ENCODE measurements around the gene XIRP2. TPM values are rescaled to one million over a fixed set of nuclear protein-coding genes. Genes with fewer than 3 reads are reported as not detected.

XIRP2 gene
- total RNA-seq, 1 experiment from 2014 or later, result not detected

DNA sequence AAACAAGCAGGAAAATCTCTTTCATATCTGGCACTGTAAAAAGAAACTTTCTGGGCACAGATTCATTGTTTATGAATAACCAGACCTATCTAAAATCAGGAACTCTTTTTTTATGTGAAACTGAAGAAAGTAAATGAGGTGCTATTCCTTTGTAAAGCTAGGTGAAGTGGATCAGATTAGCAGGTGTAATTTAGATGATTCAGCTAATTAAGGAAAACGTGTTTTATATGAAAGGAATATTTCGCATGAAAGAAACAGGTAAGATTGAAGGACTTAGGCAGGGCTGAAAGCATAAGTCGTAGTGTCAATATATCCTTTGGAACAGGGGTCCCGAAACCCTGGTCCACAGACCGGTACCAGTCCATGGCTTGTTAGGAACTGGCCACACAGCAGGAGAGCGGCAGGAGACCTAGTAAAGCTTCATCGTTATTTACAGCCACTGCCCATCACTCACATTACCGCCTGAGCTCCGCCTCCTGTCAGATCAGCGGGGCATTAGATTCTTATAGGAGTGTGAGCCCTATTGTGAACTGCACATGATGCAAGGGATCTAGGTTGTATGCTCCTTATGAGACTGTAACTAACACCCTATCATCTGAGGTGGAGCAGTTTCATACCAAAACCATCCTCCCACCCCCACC is 20.3 kb upstream of the XIRP2 start:
- peaks cover 0 to 11% of the 10 kb centered on the region in 2 experiments; a peak in 2 of 4 replicates for H3K9me3 ChIP-seq (ENCODE audit: control insufficient read depth in 1 of 2, insufficient read depth in 1 of 2, low read depth in 1 of 2, low read length in 2 of 2)
- H3K9me2 ChIP-seq (ENCODE audit: insufficient read depth), result no peaks in the 10 kb centered on the region
- BruUV-seq (replicated peaks), result no TSS peak
- H4K20me1 ChIP-seq (ENCODE audit: insufficient read depth), result no peaks in the 10 kb centered on the region
- DNase-seq (ENCODE audit: low read depth, low spot score) (no peak), ATAC-seq (no peak)
- ChIA-PET POLR2A (no interaction called here), RAD21 (ENCODE audit: low non-redundant PET in 1 of 2, low total read pairs in 2 of 2, uncharacterized antibody in 2 of 2, unreplicated experiment in 2 of 2) (no interaction called here), CTCF (no interaction called here)
- no peaks in the 10 kb centered on the region for H3K4me1 ChIP-seq (ENCODE audit: control insufficient read depth in 1 of 2, insufficient read depth in 2 of 2, low read length in 2 of 2)
- TF ChIP-seq EGR1 (IDR thresholded peaks at IDR 0.05; ENCODE audit: low read depth) (no peak), RAD21 (IDR thresholded peaks at IDR 0.05; ENCODE audit: low read depth) (no peak), EZH2phosphoT487 (IDR thresholded peaks at IDR 0.05; ENCODE audit: borderline replicate concordance) (no peak), ZNF274 (IDR thresholded peaks at IDR 0.05; ENCODE audit: low read depth, low read length) (no peak), ZBTB33 (IDR thresholded peaks at IDR 0.05; ENCODE audit: extremely low read depth, insufficient replicate concordance, low read length) (no peak), SIN3A (IDR thresholded peaks at IDR 0.05; ENCODE audit: low read depth) (no peak), POLR2A (IDR thresholded peaks at IDR 0.05; ENCODE audit: borderline replicate concordance, extremely low read depth, insufficient read depth, insufficient read length) (no peak)
- no peak overlapping the region for H3K4me3 ChIP-seq (replicated peaks in 1 of 2; ENCODE audit: low read depth in 1 of 2, low read length in 2 of 2)
- no peak overlapping the region for H3K27ac ChIP-seq (ENCODE audit: low read depth, low read length)
- no peak overlapping the region for H2AFZ ChIP-seq (ENCODE audit: low read depth, low read length, poor library complexity, severe bottlenecking)
- H3K79me2 ChIP-seq (ENCODE audit: insufficient read depth, low read length), result no peaks in the 10 kb centered on the region
- H3K9ac ChIP-seq (ENCODE audit: low read length), result no peak overlapping the region
- no peaks in the 10 kb centered on the region for H3K27me3 ChIP-seq (ENCODE audit: insufficient read depth, low read length)
- H3K4me2 ChIP-seq (ENCODE audit: low read length), result no peak overlapping the region
- intact Hi-C loops (cut with micrococcal nuclease), result no loop called here
- no peaks in the 10 kb centered on the region for H3K36me3 ChIP-seq (ENCODE audit: control insufficient read depth in 1 of 2, insufficient read depth in 2 of 2, low read length in 2 of 2)

- Histone ChIP-seq H4K20me1 (ENCODE audit: insufficient read depth) (no peaks in the 10 kb centered on the region), H3K27me3 (ENCODE audit: insufficient read depth, low read length) (no peaks in the 10 kb centered on the region), H3K79me2 (ENCODE audit: insufficient read depth, low read length) (no peaks in the 10 kb centered on the region), H3K9me3 (ENCODE audit: control insufficient read depth in 1 of 2, insufficient read depth in 1 of 2, low read depth in 1 of 2, low read length in 2 of 2) (peaks cover 0 to 11% of the 10 kb centered on the region in 2 experiments; a peak in 2 of 4 replicates), H3K4me1 (ENCODE audit: control insufficient read depth in 1 of 2, insufficient read depth in 2 of 2, low read length in 2 of 2) (no peaks in the 10 kb centered on the region), H3K4me2 (ENCODE audit: low read length) (no peak overlapping the region), H3K4me3 (replicated peaks in 1 of 2; ENCODE audit: low read depth in 1 of 2, low read length in 2 of 2) (no peak overlapping the region), H3K9me2 (ENCODE audit: insufficient read depth) (no peaks in the 10 kb centered on the region), H3K27ac (ENCODE audit: low read depth, low read length) (no peak overlapping the region), H3K9ac (ENCODE audit: low read length) (no peak overlapping the region), H3K36me3 (ENCODE audit: control insufficient read depth in 1 of 2, insufficient read depth in 2 of 2, low read length in 2 of 2) (no peaks in the 10 kb centered on the region), H2AFZ (ENCODE audit: low read depth, low read length, poor library complexity, severe bottlenecking) (no peak overlapping the region)
- ChIA-PET RAD21 (ENCODE audit: low non-redundant PET in 1 of 2, low total read pairs in 2 of 2, uncharacterized antibody in 2 of 2, unreplicated experiment in 2 of 2) (no interaction called here), POLR2A (no interaction called here), CTCF (no interaction called here)
- BruUV-seq (replicated peaks), result no TSS peak
- intact Hi-C loops (cut with micrococcal nuclease), result no loop called here
- DNase-seq (ENCODE audit: low read depth, low spot score) (no peak), ATAC-seq (no peak)
- TF ChIP-seq, protein P1, sequence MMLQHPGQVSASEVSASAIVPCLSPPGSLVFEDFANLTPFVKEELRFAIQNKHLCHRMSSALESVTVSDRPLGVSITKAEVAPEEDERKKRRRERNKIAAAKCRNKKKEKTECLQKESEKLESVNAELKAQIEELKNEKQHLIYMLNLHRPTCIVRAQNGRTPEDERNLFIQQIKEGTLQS (IDR thresholded peaks at IDR 0.05), result no peak
- no peak for TF ChIP-seq ZNF274 (IDR thresholded peaks at IDR 0.05; ENCODE audit: low read depth, low read length)
- no peak for TF ChIP-seq POLR2AphosphoS5 (IDR thresholded peaks at IDR 0.05; ENCODE audit: low read depth, low read length)
- TF ChIP-seq SP1 (IDR thresholded peaks at IDR 0.05; ENCODE audit: low read depth), result no peak
- no peak for TF ChIP-seq ZBTB33 (IDR thresholded peaks at IDR 0.05; ENCODE audit: extremely low read depth, insufficient replicate concordance, low read length)
- no peak for TF ChIP-seq TCF7L2 (IDR thresholded peaks at IDR 0.05; ENCODE audit: borderline replicate concordance, extremely low read depth, insufficient read depth, insufficient read length)
- no peak for TF ChIP-seq EZH2 (IDR thresholded peaks at IDR 0.05)
- TF ChIP-seq, protein P2, sequence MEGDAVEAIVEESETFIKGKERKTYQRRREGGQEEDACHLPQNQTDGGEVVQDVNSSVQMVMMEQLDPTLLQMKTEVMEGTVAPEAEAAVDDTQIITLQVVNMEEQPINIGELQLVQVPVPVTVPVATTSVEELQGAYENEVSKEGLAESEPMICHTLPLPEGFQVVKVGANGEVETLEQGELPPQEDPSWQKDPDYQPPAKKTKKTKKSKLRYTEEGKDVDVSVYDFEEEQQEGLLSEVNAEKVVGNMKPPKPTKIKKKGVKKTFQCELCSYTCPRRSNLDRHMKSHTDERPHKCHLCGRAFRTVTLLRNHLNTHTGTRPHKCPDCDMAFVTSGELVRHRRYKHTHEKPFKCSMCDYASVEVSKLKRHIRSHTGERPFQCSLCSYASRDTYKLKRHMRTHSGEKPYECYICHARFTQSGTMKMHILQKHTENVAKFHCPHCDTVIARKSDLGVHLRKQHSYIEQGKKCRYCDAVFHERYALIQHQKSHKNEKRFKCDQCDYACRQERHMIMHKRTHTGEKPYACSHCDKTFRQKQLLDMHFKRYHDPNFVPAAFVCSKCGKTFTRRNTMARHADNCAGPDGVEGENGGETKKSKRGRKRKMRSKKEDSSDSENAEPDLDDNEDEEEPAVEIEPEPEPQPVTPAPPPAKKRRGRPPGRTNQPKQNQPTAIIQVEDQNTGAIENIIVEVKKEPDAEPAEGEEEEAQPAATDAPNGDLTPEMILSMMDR (IDR thresholded peaks at IDR 0.05 in 2 of 3, conservative IDR thresholded peaks at IDR 0.05 in 1 of 3; ENCODE audit: borderline replicate concordance in 1 of 3, insufficient read depth in 1 of 3, low read depth in 2 of 3, low read length in 2 of 3), result no peak
- TF ChIP-seq FOSL1 (IDR thresholded peaks at IDR 0.05; ENCODE audit: low read depth), result no peak
These were observed 17.9 kb upstream of the XIRP2 start for GRCh38 chr2:166870346-166870745.
